HCT116 (cell line): ENCODE results near the gene RBKS. TPM values are rescaled to one million over a fixed set of nuclear protein-coding genes. Genes with fewer than 3 reads are reported as not detected.

Experiments
- ATAC-seq: fragments of 200-7000 bp; cut with Tn5 transposase; 2 replicates; pipeline ENCODE4 v1.9.1; 2020; ENCODE audit warnings: mild to moderate bottlenecking, moderate library complexity
- BruUV-seq: library from RNA; stranded (reverse); fragments of 400-500 nt; replicated peaks from 2 replicates; lab custom pipeline; 2021; lab: Mats Ljungman, UMichigan
- CTCF ChIA-PET: fragments of 300-600 bp; sonication (Branson Sonifier 250); formaldehyde crosslinking; loops from one replicate; lab custom pipeline; 2021; ENCODE audit warnings: antibody characterized with exemption; lab: Charles Lee
- POLR2A ChIA-PET: fragments of 300-600, 350-600 bp; sonication (Branson Sonifier 250); formaldehyde crosslinking; loops from one replicate; lab custom pipeline; 2021; ENCODE audit warnings: antibody characterized with exemption; lab: Charles Lee
- RAD21 ChIA-PET, 2 experiments: fragments of 300-600 bp; sonication (Branson Sonifier 250); formaldehyde crosslinking; loops; one replicate each; lab custom pipeline; 2023; ENCODE audit warnings: low total read pairs in 2 of 2; ENCODE audit not compliant: uncharacterized antibody in 2 of 2, unreplicated experiment in 2 of 2, low non-redundant PET in 1 of 2; lab: Charles Lee
- DNase-seq: peaks from one replicate; pipeline ENCODE4 v3.0.0-alpha.2; 2010; ENCODE audit warnings: low read depth, low spot score
- H2AFZ ChIP-seq: fragments of 200-600 bp; shearing (Covaris generic), sonication (generic); 2 replicates; pipeline ENCODE4 v1.6.1; 2017; ENCODE audit warnings: low read depth, mixed run types, mixed read lengths, antibody characterized with exemption, low read length; ENCODE audit not compliant: poor library complexity, severe bottlenecking
- H3K27ac ChIP-seq: 2 replicates; pipeline ENCODE4 v1.5.1; 2012; ENCODE audit warnings: low read depth, low read length
- H3K27me3 ChIP-seq: fragments of 200-600 bp; sonication (generic); 2 replicates; pipeline ENCODE4 v1.6.1; 2016; ENCODE audit warnings: mixed run types, low read length, mixed read lengths; ENCODE audit not compliant: insufficient read depth
- H3K36me3 ChIP-seq, 2 experiments: fragments of 200-500 bp in 1 of 2; fragments of 200-600 bp in 1 of 2; sonication (Bioruptor generic) in 1 of 2; sonication (generic) in 1 of 2; 2 replicates each; pipeline versions ENCODE4 v1.5.1 to v1.6.1; 2014 to 2016; ENCODE audit warnings: low read length in 2 of 2, inconsistent platforms in 1 of 2, mixed read lengths in 1 of 2, mixed run types in 1 of 2; ENCODE audit not compliant: insufficient read depth in 2 of 2, control insufficient read depth in 1 of 2
- H3K4me1 ChIP-seq, 2 experiments: fragments of 200-600 bp in 1 of 2; sonication (generic) in 1 of 2; 2 replicates each; pipeline versions ENCODE4 v1.5.1 to v1.6.1; 2012 to 2017; ENCODE audit warnings: low read length in 2 of 2, inconsistent platforms in 1 of 2, mild to moderate bottlenecking in 1 of 2, mixed read lengths in 1 of 2, mixed run types in 1 of 2, moderate library complexity in 1 of 2; ENCODE audit not compliant: insufficient read depth in 2 of 2, control insufficient read depth in 1 of 2
- H3K4me2 ChIP-seq: fragments of 200-600 bp; sonication (generic); 2 replicates; pipeline ENCODE4 v1.6.1; 2017; ENCODE audit warnings: mixed run types, low read length, mixed read lengths
- H3K4me3 ChIP-seq, 2 experiments: fragments of 200-600 bp in 1 of 2; sonication (generic) in 1 of 2; replicated peaks in 1 of 2; 2 replicates each; pipeline ENCODE4 v1.5.1; 2011 to 2016; ENCODE audit warnings: low read length in 2 of 2, control low read depth in 1 of 2, low read depth in 1 of 2, mild to moderate bottlenecking in 1 of 2, mixed read lengths in 1 of 2, mixed run types in 1 of 2
- H3K79me2 ChIP-seq: fragments of 200-600 bp; sonication (generic); 2 replicates; pipeline ENCODE4 v1.6.1; 2017; ENCODE audit warnings: mild to moderate bottlenecking, mixed run types, low read length, moderate library complexity, mixed read lengths; ENCODE audit not compliant: insufficient read depth
- H3K9ac ChIP-seq: fragments of 200-600 bp; sonication (generic); 2 replicates; pipeline ENCODE4 v1.6.1; 2016; ENCODE audit warnings: low read length, mixed read lengths
- H3K9me2 ChIP-seq: fragments of 200-600 bp; sonication (generic), shearing (Covaris generic); 2 replicates; pipeline ENCODE4 v1.6.1; 2017; ENCODE audit warnings: mixed run types, mild to moderate bottlenecking, moderate library complexity; ENCODE audit not compliant: insufficient read depth
- H3K9me3 ChIP-seq, 2 experiments: fragments of 200-500 bp in 1 of 2; fragments of 200-600 bp in 1 of 2; sonication (Bioruptor generic) in 1 of 2; sonication (generic) in 1 of 2; 2 replicates each; pipeline ENCODE4 v1.6.1; 2014 to 2017; ENCODE audit warnings: low read length in 2 of 2, mixed read lengths in 2 of 2, inconsistent platforms in 1 of 2, low read depth in 1 of 2, mild to moderate bottlenecking in 1 of 2, mixed run types in 1 of 2, moderate library complexity in 1 of 2; ENCODE audit not compliant: control insufficient read depth in 1 of 2, insufficient read depth in 1 of 2
- H4K20me1 ChIP-seq: fragments of 200-600 bp; sonication (generic), shearing (Covaris generic); 2 replicates; pipeline ENCODE4 v1.6.1; 2017; ENCODE audit warnings: mixed run types, mild to moderate bottlenecking, moderate library complexity; ENCODE audit not compliant: insufficient read depth
- ATF3 ChIP-seq: IDR thresholded peaks from 2 replicates; pipeline ENCODE4 v1.6.1; 2012
- CBX3 ChIP-seq: IDR thresholded peaks from 2 replicates; pipeline ENCODE4 v1.6.1; 2012; ENCODE audit warnings: low read depth
- CEBPB ChIP-seq: IDR thresholded peaks from 2 replicates; pipeline ENCODE4 v1.6.1; 2012; ENCODE audit warnings: low read depth
- CTCF ChIP-seq, 3 experiments: fragments of 200-600 bp in 1 of 3; sonication (generic) in 1 of 3; IDR thresholded peaks in 2 of 3; conservative IDR thresholded peaks in 1 of 3; 2 replicates each; pipeline ENCODE4 v1.5.1; 2012 to 2017; ENCODE audit warnings: low read depth in 2 of 3, low read length in 2 of 3, antibody characterized with exemption in 1 of 3, borderline replicate concordance in 1 of 3, control low read depth in 1 of 3, mild to moderate bottlenecking in 1 of 3, mixed read lengths in 1 of 3, mixed run types in 1 of 3, moderate library complexity in 1 of 3; ENCODE audit not compliant: insufficient read depth in 1 of 3
- ELF1 ChIP-seq: IDR thresholded peaks from 2 replicates; pipeline ENCODE4 v1.6.1; 2012; ENCODE audit warnings: low read depth, borderline replicate concordance
- EZH2 ChIP-seq: fragments of 200-600 bp; sonication (generic); IDR thresholded peaks from 2 replicates; pipeline ENCODE4 v1.6.1; 2017; ENCODE audit warnings: antibody characterized with exemption, mixed run types
- FOSL1 ChIP-seq: IDR thresholded peaks from 2 replicates; pipeline ENCODE4 v1.6.1; 2012; ENCODE audit warnings: low read depth
- JUND ChIP-seq: IDR thresholded peaks from 2 replicates; pipeline ENCODE4 v1.6.1; 2012
- MAX ChIP-seq: IDR thresholded peaks from 2 replicates; pipeline ENCODE4 v1.6.1; 2012
- POLR2A ChIP-seq: IDR thresholded peaks from 2 replicates; pipeline ENCODE4 v1.7.0; 2011; ENCODE audit warnings: borderline replicate concordance; ENCODE audit not compliant: insufficient read depth, insufficient read length; ENCODE audit errors: extremely low read depth
- POLR2AphosphoS5 ChIP-seq: IDR thresholded peaks from 2 replicates; pipeline ENCODE4 v1.6.1; 2011; ENCODE audit warnings: mild to moderate bottlenecking, low read depth, low read length, moderate library complexity
- RAD21 ChIP-seq: IDR thresholded peaks from 2 replicates; pipeline ENCODE4 v1.6.1; 2012; ENCODE audit warnings: low read depth, mild to moderate bottlenecking
- SP1 ChIP-seq: IDR thresholded peaks from 2 replicates; pipeline ENCODE4 v1.6.1; 2012; ENCODE audit warnings: low read depth
- SRF ChIP-seq: IDR thresholded peaks from 2 replicates; pipeline ENCODE4 v1.6.1; 2012; ENCODE audit warnings: low read depth
- TCF7L2 ChIP-seq: IDR thresholded peaks from 2 replicates; pipeline ENCODE4 v1.7.0; 2011; ENCODE audit warnings: borderline replicate concordance, inconsistent platforms; ENCODE audit not compliant: insufficient read depth, insufficient read length; ENCODE audit errors: extremely low read depth
- YY1 ChIP-seq: IDR thresholded peaks from 2 replicates; pipeline ENCODE4 v1.6.1; 2011; ENCODE audit warnings: low read length, low read depth, moderate library complexity, mild to moderate bottlenecking; ENCODE audit not compliant: insufficient replicate concordance; ENCODE audit errors: extremely low read depth
- ZBTB33 ChIP-seq: IDR thresholded peaks from 2 replicates; pipeline ENCODE4 v1.6.1; 2011; ENCODE audit warnings: mild to moderate bottlenecking, low read length, moderate library complexity; ENCODE audit not compliant: insufficient replicate concordance; ENCODE audit errors: extremely low read depth
- ZFX ChIP-seq: fragments of 450-650 bp; IDR thresholded peaks from 2 replicates; pipeline ENCODE4 v1.6.1; 2017
- intact Hi-C: fragments of 100-400 bp; cut with micrococcal nuclease; formaldehyde crosslinking; loops from 2 replicates; pipeline ENCODE4 v1.10.0; 2022
- total RNA-seq: library from RNA; stranded (reverse); gene quantifications from one replicate; pipeline ENCODE4 v1.2.1, GENCODE V29; 2021; ENCODE audit not compliant: unreplicated experiment

Gene RBKS
- total RNA-seq, 1 experiment from 2014 or later, result 2.4 TPM

GRCh38 chr2:27871802-27872201, 18.4 kb downstream of the RBKS start (continued):
- TF ChIP-seq YY1 (no peak), MAX (no peak), SRF (no peak), TCF7L2 (no peak)

- intact Hi-C loops, result no loop called here
- Histone ChIP-seq H3K27me3 (no peaks in the 10 kb centered on the region), H3K4me3 (no peak overlapping the region), H3K79me2 (no peaks in the 10 kb centered on the region), H3K36me3 (no peaks in the 10 kb centered on the region), H3K4me2 (no peak overlapping the region), H3K9me3 (0 out of 4 replicates have a peak, but pooled peaks cover 0 to 1% of the 10 kb centered on the region in 2 experiments), H3K9me2 (no peaks in the 10 kb centered on the region), H2AFZ (no peak overlapping the region), H3K27ac (no peak overlapping the region), H3K4me1 (peaks cover 0 to 5% of the 10 kb centered on the region in 2 experiments; a peak in 2 of 4 replicates), H3K9ac (no peak overlapping the region), H4K20me1 (no peaks in the 10 kb centered on the region)
- no TSS peak for BruUV-seq
- DNase-seq (no peak), ATAC-seq (no peak)
- RAD21 ChIA-PET, result no interaction called here
- CTCF ChIA-PET, result no interaction called here
- TF ChIP-seq JUND (no peak), SRF (no peak), CTCF (IDR thresholded peaks at IDR 0.05 in 2 of 3, conservative IDR thresholded peaks at IDR 0.05 in 1 of 3; ENCODE audit: borderline replicate concordance in 1 of 3, insufficient read depth in 1 of 3, low read depth in 2 of 3, low read length in 2 of 3) (no peak), RAD21 (no peak), CBX3 (no peak), ELF1 (no peak), FOSL1 (no peak), ATF3 (no peak), TCF7L2 (no peak), CEBPB (no peak), YY1 (no peak), POLR2A (no peak), ZBTB33 (no peak), EZH2 (no peak), ZFX (no peak), POLR2AphosphoS5 (no peak), SP1 (no peak)
- POLR2A ChIA-PET, result no interaction called here
Observed at GRCh38 chr2:27870724-27871123, 19.5 kb downstream of the RBKS start.
